Kidney epithelial cell (primary cell): Measurements from ENCODE around the gene SSBP4. TPM values are rescaled to one million over a fixed set of nuclear protein-coding genes. Genes with fewer than 3 reads are reported as not detected.

Source experiments
- DNase-seq: peaks from one replicate; pipeline ENCODE4 v3.0.0-alpha.2; 2010; ENCODE audit warnings: low read depth
- H3K27me3 ChIP-seq: 2 replicates; pipeline ENCODE4 v1.6.0; 2011; ENCODE audit warnings: low read length; ENCODE audit not compliant: control insufficient read depth, insufficient read depth
- H3K36me3 ChIP-seq: 2 replicates; pipeline ENCODE4 v1.5.1; 2011; ENCODE audit warnings: low read length; ENCODE audit not compliant: control insufficient read depth, insufficient read depth
- H3K4me3 ChIP-seq: 2 replicates; pipeline ENCODE4 v1.5.1; 2011; ENCODE audit warnings: low read depth, mild to moderate bottlenecking, control low read depth, low read length
- total RNA-seq: library from RNA; depleted of rRNA; stranded (reverse); fragments of >200 nt; gene quantifications from 2 replicates; pipeline ENCODE4 v1.2.3, GENCODE V29; 2015
- TF ChIP-seq, protein P1 (sequence below): IDR thresholded peaks from 2 replicates; pipeline ENCODE4 v1.5.1; 2011; ENCODE audit warnings: mild to moderate bottlenecking, moderate library complexity, low read length, control low read depth, inconsistent platforms; ENCODE audit not compliant: insufficient read depth, poor library complexity, severe bottlenecking

The SSBP4 gene
- total RNA-seq, 1 donor from 2014 or later = 92.6 TPM

DNA sequence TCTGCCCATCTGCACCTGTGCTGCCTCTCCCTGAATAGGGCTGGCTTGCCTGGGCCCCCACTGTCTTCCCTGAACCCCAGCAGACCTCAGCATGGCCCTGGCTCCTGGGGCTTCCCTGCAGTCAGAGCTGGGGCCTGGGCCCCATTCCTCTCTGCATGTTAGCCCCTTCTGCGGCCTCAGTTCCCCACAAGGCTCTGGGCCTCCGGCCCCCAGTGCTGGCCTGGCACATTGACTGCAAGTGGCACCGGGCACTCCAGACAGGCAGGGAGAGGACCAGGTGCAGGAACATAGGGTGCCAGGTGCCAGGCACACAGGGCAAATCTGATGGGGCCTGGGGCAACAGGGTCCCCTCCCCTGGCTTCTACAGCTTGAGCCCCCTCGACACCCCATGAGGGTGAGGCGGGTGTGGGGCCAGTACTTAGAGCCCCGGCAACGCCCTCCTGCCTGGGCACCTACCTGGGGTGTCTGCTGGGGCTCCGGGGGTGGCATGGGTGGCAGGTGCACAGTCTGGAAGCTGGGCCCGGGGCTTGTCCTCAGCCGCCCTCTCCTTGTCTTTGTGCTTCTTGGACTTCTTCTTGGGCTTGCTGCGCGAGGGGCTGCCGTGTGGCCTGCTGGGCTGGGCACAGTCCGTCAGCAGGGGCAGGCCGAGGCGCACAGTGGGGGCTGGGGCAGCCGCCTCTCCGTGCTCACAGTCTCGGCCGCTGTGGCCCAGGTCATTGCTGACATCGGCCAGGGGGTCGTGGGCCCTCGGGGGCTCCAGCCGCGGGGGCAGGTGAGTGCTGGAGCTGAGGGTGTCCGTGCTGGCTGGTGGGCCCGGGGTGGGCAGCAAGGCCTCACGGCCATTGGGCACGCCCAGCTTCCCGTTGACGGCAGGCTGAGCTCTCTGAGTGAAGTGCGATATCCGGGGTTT is 31.1 kb downstream of the SSBP4 start:
- TF ChIP-seq, protein P1, sequence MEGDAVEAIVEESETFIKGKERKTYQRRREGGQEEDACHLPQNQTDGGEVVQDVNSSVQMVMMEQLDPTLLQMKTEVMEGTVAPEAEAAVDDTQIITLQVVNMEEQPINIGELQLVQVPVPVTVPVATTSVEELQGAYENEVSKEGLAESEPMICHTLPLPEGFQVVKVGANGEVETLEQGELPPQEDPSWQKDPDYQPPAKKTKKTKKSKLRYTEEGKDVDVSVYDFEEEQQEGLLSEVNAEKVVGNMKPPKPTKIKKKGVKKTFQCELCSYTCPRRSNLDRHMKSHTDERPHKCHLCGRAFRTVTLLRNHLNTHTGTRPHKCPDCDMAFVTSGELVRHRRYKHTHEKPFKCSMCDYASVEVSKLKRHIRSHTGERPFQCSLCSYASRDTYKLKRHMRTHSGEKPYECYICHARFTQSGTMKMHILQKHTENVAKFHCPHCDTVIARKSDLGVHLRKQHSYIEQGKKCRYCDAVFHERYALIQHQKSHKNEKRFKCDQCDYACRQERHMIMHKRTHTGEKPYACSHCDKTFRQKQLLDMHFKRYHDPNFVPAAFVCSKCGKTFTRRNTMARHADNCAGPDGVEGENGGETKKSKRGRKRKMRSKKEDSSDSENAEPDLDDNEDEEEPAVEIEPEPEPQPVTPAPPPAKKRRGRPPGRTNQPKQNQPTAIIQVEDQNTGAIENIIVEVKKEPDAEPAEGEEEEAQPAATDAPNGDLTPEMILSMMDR = no peak
- Histone ChIP-seq H3K4me3 (no peak overlapping the region), H3K27me3 (no peaks in the 10 kb centered on the region), H3K36me3 (no peaks in the 10 kb centered on the region)
- DNase-seq = no peak

DNA sequence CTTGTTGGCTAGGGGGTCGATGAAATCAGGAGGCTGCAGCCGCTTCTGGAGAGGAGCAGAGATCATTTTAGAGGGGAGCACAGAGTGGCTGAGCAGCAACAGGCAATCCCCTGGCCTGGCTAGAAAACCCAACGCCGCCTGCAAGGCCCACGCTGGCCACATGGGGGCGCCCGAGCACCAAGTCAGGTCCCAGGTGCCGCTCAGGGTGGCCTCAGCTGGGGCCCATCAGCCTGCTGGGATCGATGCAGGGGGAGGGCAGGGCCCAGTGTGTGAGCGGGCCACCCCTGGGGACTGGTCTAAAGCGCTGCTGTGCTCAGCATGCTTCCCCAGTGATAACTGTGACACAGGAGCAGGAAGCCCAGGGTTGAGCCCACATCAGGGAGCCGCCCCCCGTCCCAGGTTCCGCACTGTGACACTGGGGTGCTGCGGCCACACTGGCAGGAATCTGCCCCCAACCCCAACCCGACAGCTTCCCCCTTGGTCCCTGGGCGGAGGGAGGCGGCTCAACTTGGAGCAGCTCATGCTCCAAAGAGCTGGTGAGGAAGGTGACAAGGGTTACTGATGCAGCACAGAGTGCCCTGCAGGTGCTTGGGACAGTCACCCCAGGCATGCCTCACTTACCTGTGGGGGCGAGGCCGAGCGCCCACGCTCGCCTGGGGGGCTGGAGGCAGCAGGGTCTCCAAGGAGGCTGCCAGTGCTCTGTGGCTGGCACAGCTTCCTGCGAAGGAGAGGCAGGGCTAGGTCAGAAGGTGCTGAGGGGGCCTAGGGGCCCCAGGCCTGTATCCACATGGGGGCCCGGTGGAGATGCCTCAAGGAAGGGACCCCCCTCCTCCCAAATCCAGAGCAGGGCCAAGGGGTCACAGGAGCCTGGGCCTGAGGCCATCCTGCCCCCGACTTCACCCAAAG is 32.0 kb downstream of the SSBP4 start:
- no peak for DNase-seq
- Histone ChIP-seq H3K27me3 (no peaks in the 10 kb centered on the region), H3K36me3 (no peaks in the 10 kb centered on the region), H3K4me3 (no peak overlapping the region)
- TF ChIP-seq, protein P1 = peak; percentile 99

DNA sequence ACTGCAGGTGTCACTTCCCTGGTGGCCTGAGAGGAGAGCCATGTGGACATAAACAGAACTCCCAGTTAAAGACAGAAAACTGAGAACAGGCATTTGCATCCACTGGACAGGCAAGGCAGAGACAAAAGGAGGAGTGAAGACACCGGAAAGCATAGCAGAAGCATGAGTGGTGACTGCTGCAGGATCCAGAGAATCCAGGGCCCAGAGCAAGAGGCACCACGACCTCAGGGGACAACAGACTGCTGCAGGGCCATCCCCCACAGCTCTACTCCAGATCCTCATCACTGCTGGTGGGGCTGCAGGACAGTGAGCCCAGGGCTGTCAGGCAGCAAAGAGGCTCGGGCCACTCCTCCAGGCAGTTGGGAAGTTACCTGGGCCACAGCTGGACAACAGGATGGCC is 33.2 kb downstream of the SSBP4 start:
- Histone ChIP-seq H3K4me3 (no peak overlapping the region), H3K36me3 (no peaks in the 10 kb centered on the region), H3K27me3 (no peaks in the 10 kb centered on the region)
- TF ChIP-seq, protein P1 = no peak
- no peak for DNase-seq

DNA sequence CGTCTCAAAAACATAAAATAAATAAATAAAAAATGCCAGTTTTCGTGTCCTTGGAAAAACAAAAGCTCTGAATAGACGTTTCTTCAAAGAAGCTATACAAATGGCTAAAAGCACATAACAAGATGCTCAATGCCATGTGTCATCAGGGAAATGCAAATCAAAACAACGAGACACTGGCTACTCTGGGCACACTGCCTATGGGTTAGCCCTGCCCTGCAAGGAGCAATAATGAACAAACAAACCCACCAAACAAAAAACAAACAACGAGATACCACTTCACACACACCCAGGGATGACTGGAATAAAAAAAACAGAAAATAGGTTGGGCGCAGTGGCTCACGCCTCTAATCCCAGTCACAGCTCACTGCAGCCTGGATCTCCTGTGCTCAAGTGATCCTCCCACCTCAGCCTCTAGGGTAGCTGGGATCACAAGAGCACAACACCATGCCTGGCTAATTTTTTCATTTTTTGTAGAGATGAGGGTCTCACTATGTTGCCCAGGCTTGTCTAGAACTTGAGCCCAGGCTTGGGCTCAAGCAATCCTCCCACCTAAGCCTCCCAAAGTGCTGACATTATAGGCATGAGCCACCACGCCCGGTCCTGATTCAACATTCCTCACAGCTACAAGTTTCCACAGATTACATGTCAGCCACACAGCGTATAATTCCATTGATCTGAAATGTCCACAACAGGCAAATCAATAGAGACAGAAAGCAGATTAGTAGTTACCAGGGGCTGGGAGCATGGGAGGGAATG is 34.2 kb downstream of the SSBP4 start:
- TF ChIP-seq, protein P1 = no peak
- no peaks in the 10 kb centered on the region for H3K27me3 ChIP-seq
- H3K36me3 ChIP-seq = peaks cover 3% of the 10 kb centered on the region
- DNase-seq = no peak
- H3K4me3 ChIP-seq = no peak overlapping the region

DNA sequence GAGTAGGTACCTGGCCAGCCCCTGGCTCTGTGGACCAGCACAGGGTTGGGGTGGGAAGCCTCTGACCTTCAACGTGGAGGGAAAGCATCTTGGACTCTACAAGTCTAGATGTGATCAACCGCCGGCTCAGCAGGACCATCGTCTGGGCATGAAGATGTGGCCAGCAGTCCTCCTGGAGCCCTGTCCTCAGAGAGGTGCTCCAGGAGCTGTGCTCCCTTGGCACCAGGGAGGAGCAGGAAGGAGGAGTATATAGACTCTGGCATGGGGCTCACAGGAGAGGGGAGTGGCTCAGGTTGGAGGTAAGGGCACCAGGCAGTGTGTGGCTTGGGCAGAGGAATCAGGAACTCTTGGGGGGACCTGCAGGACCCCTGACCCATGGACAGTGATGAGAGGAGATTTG is 37.1 kb downstream of the SSBP4 start:
- H3K27me3 ChIP-seq = no peaks in the 10 kb centered on the region
- H3K36me3 ChIP-seq = peaks cover 5% of the 10 kb centered on the region
- TF ChIP-seq, protein P1 = no peak
- DNase-seq = no peak
- no peak overlapping the region for H3K4me3 ChIP-seq
